NCI-H345 (cell line): ENCODE results near the gene SPIN1.

ENCODE experiments used
- DNase-seq: peaks from one replicate; lab custom pipeline; 2025; lab: John Stamatoyannopoulos, UW

SPIN1 gene

GRCh38 chr9:88498880-88499279 lies 110.6 kb downstream of the SPIN1 start:
- DNase-seq = no peak

- no peak for DNase-seq
Observed at GRCh38 chr9:88501086-88501485, 112.8 kb downstream of the SPIN1 start.

- DNase-seq = no peak
Observed at GRCh38 chr9:88502552-88503034, 114.3 kb downstream of the SPIN1 start.

- no peak for DNase-seq
Observed at GRCh38 chr9:88503081-88503844, 115.0 kb downstream of the SPIN1 start.

GRCh38 chr9:88503845-88504764 lies 115.9 kb downstream of the SPIN1 start:
- no peak for DNase-seq

- DNase-seq = no peak
Observed at GRCh38 chr9:88508326-88508725, 120.1 kb downstream of the SPIN1 start.

GRCh38 chr9:88511906-88512305 lies 123.7 kb downstream of the SPIN1 start:
- no peak for DNase-seq

- DNase-seq = no peak
Observed at GRCh38 chr9:88514247-88514646, 126.0 kb downstream of the SPIN1 start.

GRCh38 chr9:88521308-88521707 lies 133.1 kb downstream of the SPIN1 start:
- no peak for DNase-seq

- DNase-seq = no peak
Observed at GRCh38 chr9:88522360-88522759, 134.1 kb downstream of the SPIN1 start.

GRCh38 chr9:88523056-88523455 lies 134.8 kb downstream of the SPIN1 start:
- no peak for DNase-seq

- DNase-seq = no peak
Observed at GRCh38 chr9:88524911-88525310, 136.7 kb downstream of the SPIN1 start.

- no peak for DNase-seq
Observed at GRCh38 chr9:88527618-88528017, 139.4 kb downstream of the SPIN1 start.
